Measurements from ENCODE around the gene TMEM141.
A peak's percentile ranks its signal among the peaks of the same experiment; 100 is the strongest.

The TMEM141 gene

DNA sequence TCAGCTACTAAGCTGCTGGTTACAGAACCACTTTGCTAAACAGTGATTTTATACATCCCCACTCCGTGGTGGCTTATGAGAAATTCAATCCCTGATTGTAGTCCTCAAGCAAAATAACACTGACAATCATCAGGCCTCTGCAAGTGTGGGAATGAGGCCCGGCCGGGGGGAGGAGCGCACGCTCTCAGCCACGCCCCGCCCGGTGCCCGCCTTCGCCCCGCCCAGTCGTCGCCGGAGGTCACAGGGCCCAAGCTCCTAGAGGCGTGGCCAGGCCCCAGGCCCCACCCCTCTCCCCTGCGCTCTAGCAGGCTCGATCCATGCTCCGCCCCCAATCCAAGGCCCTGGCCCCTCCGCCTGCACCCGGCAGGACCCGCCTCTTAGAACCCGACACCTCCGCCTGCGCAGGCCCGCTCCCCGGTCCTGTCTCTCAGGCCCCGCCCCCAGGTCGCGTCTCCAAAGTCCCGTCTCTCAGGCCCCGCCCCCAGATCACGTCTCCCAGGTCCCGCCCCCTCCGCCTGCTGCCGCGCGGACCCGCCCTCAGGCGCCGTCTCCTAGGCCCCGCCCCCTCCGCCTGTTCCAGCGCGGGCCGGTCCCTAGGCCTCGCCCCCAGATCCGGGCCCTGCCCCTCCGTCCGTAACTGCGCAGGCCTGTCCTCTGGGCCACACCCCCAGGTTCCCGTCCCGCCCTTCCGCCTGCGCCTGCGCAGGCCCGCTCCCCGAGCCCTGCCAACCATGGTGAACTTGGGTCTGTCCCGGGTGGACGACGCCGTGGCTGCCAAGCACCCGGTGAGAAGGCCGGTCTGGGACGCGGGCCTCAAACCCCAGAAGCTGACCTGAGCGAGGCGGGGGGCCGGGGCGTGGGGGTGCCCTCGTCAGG is at the start of gene TMEM141:
Gene TMEM141, plus strand, starts transcription at position 705 of the 876 bp plus-strand sequence. Its CDS starts 27 bp downstream, at position 732.
- DNase-seq: peak; percentile 91 to 98

DNA sequence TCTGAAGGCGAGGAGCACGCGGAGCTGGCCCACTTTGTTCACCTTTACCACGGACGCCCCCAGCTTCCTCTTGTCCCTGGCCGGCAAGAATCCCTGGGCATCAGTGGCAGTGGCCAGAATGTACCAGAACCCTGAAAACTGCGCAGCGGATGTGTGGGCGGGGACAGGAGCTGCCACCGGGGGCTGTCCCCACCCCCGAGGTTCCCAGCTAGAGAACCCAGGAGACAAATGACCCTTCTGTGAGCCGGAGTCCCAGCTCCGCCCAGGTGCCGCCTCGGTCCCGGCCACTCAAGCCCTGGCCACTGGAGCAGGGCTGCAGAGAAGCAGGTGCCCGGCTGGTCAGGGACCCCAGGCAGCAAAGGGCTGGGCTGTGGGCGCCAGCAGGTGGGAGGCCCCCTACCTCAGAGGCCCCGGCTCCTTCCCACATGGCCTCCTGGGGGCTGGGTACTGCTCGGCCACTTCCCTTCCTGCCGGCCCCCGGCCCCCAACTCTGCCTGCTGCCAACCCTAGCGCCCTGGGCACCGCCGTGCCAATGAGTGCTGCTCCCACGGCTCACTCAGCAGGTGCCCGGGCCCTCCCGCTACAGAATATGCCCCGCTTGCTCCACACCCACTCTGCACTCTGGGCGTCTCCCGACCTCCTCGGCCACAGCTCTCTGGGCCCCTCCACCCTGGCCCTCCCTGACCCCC is 49.1 kb upstream of the TMEM141 start:
- no peak for DNase-seq

DNA sequence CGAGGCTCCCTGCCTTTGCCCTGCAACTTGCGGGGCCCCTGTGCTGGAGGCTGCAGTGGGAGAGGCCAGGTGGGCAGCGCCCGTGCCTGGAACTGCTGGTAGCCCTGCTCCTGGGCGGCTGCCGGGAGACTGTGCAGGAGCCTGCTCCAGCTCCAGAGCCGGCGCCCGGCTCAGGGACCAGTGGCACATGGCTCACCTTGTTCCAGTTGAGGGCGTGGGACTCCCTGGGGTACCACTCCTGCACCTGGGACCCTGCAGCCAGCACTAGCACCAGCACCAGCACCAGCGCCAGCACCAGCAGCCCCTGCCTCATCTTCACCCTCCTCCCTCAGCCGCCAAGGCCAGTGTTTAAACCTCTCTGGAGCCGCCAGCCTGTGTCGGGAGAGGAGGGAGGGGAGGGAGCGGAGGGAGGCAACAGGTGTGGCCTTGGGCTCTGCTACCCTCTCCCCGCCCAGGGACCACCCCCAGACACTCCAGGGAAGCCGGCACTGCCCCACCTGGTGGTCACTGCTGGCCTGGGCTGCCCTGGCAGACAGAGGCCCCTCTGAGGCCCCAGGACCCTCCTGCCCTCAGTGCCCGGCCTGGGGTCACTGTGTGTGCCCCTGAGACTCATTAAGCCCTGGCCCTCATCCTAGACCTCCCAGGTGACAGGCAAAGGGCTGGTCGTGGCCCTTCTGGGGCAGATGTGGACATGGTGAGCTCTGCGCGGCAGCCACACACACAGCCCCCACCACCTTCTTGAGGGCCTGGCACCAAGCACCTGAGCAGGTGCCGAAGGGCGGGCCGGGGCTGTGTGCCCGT is 48.4 kb upstream of the TMEM141 start, which contains the start of gene LCN10:
Gene LCN10, minus strand, starts transcription at position 350 of the 801 bp plus-strand sequence. Its CDS starts 37 bp downstream, at position 313.
- no peak for DNase-seq

DNA sequence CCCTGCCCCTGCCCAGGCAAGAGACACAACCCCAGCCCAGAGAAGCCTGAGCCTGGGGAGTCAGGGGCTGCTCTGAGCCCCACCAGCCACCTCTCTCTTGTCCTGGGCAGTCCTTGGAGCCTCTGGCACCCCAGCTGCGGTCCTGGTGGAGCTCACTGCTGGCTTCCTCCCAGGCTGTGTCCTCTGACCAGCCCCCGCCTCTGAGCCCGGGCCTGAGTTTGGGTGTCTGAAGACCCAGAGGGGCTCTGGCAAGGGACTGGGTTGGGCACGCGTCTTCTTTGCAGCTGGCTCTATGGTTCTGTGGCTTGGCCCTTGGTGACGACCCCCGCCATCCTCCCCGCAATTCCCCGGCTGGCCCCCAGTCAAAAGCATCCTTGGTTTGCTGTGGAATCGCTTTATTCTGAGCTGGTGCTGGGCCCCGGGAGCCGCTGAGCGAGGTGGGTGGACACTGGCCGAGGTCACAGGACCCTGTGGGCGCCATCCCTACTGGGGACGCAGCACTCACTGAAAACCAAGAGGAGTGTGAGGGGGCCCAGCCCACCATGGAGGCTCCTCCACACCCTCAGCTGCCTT is 47.4 kb upstream of the TMEM141 start:
- DNase-seq: no peak

DNA sequence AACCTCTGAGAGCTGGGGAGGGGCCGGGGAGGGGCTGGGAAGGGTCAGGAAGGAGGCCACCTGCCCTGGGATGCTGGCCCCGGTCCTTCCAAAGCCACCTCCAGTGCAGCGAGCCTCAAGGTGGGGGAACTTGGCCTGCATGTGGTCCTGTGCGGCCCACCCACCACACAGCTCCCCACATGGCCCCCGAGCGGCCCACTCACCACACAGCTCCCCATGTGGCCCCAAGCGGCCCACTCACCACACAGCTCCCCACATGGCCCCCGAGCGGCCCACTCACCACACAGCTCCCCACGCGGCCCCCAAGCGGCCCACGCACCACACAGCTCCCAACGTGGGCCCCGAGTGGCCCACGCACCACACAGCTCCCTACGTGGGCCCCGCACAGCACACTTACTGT is 46.4 kb upstream of the TMEM141 start:
- no peak for DNase-seq

DNA sequence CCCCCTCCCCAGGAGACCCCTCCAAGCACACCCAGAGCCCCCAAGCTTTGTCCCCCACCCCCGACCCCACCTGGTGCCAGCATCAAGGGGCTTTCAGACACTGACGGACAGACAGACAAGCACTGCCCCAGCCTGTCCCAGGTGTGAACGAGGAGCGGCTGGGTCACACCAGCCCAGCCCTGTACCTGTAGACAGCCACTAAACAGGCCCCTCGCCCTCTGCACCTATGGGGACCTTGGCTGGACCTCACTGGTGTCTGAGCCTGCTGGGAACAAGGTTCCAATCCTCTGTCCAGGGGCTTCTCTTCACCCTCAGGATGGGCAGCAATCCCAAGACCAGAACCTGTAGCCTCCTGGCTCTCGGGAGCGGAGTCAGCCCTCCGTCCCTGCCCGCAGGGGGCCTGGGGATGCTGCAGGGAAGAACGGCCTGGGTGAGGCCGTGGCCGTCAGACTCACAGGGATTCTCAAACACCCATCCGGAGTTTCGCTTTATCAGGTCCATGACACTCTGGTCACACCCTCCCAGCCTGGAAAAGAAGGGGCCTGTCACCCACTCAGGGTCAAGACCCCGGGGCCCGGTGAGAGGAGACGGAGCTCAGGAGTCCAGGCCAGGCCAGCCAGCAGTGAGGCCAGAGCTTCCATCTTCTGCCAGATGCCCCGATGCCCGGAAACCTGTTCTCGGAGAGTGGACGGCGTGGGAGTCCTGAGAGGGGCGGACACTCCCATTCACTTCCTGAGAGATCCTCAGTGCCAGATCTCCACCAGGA is 45.6 kb upstream of the TMEM141 start:
- no peak for DNase-seq

DNA sequence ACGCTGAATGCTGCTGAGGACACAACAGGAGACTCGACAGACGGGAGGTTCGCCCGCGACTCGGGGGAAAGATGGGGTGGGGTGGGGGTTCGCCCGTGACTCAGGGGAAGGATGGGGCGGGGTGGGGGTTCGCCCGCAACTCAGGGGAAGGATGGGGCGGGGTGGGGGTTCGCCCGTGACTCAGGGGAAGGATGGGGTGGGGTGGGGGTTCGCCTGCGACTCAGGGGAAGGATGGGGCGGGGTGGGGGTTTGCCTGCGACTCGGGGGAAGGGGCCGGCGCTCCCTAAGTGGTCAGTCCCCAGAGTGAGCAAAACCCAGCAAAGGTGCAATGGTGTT is 45.0 kb upstream of the TMEM141 start:
- no peak for DNase-seq

DNA sequence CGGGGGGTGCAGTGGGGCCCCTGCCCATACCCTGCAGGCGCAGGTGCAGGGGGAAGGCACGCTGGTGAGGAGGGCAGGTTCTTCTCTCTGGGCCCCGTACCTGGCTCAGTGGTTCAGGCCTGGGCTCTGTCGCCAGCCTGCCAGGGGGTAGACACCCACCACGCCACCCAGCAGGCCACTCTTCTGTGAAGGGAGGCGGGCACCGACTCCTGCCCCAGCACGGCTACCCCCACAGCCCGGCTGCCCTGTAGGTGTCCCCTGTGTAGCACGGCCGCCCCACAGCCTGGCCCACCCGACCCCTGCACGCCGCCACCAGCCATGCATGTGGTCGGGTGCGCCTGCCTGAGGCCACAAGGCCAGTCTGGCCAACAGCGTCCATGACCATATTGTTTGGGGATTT is 44.5 kb upstream of the TMEM141 start:
- DNase-seq: no peak

DNA sequence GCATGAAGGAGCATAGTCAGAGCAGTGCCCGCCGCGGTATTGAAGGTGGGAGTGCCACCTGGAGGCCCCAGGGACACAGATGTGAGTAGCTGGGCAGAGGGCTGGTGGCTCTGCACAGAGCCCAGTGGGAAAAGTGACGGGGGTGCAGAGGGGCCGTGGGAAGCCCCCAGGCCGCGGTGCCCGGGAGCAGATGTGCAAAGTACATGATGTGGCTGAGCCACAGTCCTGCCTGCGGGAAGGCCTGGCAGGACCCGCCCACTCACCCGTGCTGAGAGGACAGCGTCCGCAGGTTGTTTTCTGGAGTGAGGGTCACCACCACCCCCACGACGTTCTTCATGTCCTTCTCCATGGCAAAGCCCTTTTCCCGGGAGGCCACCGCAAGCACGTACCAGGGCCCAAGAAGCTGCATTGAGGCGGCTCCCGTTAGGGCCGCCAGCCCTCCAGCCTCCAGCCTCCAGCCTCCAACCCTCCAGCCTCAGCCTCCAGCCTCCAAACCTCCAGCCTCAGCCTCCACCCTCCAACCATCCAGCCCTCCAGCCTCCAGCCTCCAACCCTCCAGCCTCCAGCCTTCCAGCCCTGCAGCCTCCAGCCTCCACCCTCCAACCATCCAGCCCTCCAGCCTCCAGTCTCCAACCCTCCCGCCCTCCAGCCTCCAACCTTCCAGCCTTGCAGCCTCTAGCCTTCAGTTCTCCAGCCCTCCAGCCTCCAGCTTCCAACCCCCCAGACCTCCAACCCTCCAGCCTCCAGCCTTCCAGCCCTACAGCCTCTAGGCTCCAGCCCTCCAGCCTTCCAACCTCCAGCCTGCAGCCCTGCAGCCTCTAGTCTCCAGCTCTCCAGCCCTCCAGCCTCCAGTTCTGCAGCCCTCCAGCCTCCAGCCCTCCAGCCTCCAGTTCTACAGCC is 43.7 kb upstream of the TMEM141 start:
- DNase-seq: no peak

DNA sequence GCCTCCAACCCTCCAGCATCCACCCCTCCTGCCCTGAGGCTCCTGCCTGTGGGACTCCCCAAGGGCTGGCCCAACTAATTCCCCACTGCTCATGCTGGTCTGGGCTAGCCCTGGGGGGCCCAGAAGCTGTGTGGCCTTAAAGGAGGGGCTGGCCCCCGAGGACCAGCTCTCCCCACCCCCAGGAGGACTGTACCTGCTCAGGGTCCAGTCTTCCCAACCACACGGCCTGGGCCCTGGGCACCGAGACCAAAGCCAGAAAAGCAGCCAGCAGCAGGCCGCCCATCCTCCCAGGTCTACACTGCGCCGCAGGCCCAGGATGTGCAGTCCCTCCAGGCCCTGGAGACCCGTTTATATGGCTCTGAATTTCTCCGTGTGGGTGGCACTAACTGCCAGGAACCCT is 42.9 kb upstream of the TMEM141 start, which contains the start of gene LCN6:
Gene LCN6, minus strand, starts transcription at position 325 of the 400 bp plus-strand sequence. Its CDS starts 42 bp downstream, at position 283.
- DNase-seq: no peak

DNA sequence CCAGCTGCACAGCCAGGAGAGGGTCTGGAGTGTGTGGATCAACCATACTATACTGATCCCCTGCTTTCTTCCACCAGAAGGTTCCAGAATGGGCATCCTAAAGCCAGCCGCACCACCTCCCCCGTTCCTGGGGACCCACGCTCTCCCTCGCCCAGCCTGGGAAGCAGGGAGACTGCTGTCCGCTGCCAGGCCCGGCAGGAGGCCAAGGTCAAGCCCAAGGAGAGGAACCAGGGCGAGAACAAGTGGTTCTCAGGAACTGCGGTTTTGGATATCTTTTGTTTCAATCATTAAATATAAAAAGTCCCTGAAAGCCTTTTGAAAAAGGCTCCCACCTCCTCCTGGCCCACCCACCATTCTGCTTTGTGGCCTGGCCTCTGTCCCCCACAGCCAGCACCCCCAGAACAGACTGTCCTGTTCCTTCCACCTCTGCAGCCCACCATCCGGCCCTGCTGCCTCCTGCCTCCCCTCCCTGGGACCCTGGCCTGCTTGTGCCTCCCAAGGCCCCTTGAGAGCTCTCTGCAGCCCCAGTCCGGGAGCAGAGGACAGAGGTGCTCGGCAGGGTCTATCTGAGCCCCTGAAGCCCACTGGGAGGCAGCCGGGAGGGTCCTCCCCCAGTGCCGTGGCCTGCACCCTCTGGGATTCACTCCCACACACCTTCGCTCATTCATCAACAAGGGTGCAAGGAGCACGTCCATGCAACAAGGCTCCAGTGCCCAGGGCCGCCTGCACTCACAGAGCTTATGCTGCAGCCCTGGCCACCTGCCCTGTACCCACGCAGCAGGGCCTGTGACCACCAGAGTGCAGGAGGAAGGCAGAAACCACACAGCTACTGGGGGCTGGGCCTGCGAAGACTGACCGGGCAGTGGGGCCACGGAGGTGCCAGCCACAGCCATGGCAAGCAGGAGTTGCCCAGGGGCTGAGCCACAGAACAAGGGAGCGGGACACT is 42.2 kb upstream of the TMEM141 start:
- no peak for DNase-seq

DNA sequence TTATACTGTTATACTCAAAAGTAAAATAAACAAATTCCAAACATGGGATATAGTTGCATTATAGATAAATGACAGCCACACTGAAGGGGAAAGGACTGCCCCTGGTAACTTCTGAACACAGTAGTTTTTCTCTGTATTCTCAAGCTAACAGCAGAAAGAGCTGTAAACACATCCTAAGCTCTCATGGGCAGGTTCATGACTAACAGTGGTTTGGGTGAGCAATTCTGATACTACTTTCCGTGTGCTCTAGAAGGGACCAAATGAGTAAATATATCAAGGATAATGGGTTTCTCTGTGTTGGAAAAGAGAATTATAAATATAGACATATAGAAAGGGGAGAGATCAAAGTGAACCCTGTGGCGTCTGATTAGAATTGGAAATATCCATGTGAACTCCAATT is 40.6 kb upstream of the TMEM141 start:
- DNase-seq: no peak

DNA sequence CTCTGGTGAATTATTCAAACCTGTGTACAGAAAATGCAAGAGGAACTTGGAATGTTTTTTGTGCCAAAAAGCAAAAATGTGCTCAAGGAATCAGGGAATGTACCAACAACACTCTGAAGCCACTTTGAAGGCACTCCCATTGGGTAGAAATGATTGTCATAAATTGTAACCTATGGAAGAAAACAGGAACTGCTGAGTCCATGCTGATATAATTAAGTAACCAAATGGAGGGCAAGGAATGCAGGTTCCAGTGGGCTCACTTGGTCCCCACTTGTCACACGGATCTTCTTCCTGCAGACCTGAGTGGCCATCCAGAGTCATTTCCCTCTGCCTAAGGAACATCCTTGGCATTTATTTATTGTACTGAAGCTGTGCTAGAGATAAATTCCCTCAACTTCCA is 39.9 kb upstream of the TMEM141 start:
- no peak for DNase-seq

DNA sequence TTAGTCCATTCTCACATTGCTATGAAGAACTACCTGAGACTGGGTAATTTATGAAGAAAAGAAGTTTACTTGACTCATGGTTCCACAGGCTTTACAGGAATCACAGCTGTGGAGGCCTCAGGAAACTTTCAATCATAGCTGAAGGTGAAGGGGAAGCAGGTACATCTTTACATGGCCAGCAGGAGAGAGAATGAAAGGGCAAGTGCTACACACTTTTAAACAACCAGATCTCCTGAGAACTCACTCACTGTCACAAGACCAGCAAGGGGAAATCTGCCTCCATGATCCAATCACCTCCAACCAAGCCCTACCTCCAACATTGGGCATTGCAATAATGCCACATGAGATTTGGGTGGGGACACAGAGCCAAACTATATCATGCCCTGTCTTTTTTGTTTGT is 39.3 kb upstream of the TMEM141 start:
- DNase-seq: no peak

DNA sequence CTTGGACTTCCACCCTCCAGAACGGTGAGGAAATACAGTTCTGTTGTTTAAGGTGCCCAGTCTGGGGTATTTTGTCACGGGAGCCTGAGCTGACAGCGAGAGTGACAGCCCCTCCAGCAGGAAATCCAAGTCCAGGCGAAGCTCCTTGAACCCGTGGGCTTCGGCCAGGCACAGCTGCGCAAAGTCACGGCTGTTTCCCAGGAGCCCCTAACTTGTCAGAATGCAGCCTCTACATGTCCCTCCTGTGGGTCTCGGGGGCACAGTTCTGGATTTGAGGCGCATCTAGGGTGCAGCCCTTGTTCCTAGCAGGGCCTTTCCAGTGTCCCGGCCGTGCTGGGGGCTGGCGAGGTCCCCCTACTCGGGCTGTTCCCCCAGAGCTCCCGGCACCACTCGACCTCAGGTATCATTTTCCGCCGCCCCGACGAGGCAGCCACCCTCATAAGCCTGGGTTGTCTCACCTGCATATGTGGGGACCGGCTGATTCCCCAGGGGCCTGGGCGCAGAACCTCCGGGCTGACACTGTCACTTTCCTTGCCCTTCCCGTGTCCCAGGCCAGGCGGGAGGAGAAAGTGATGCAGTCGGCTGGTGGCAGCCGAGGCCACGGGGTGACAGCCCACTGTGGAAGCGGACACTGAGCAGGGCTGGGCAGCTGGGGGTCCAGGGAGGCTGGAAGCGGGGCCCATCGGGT is 37.6 kb upstream of the TMEM141 start:
- no peak for DNase-seq

DNA sequence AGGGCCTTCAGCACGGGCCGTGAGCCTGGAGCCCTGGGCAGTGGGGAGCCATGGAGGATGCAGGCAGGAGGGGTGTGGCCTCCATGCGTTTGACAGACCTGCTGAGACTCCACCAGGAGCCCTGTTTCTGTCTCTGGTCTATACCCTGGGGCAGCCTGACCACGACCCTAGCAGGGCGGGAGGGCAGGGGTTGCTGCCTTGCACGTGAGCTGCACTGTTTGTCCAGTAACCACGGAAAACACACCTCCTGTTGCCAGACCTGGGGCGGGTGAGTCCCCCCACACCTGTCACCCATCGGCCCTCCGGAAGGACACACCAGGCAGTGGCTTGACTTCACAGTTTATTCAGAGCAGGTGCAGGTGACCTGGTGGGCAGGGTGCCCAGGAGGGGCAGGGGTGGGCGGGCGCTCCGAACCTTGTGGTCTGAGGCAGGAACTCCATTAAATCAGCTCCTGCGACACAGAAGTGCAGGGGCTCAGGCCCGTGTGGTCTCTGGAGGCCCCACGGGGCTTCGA is 37.0 kb upstream of the TMEM141 start:
- no peak for DNase-seq

DNA sequence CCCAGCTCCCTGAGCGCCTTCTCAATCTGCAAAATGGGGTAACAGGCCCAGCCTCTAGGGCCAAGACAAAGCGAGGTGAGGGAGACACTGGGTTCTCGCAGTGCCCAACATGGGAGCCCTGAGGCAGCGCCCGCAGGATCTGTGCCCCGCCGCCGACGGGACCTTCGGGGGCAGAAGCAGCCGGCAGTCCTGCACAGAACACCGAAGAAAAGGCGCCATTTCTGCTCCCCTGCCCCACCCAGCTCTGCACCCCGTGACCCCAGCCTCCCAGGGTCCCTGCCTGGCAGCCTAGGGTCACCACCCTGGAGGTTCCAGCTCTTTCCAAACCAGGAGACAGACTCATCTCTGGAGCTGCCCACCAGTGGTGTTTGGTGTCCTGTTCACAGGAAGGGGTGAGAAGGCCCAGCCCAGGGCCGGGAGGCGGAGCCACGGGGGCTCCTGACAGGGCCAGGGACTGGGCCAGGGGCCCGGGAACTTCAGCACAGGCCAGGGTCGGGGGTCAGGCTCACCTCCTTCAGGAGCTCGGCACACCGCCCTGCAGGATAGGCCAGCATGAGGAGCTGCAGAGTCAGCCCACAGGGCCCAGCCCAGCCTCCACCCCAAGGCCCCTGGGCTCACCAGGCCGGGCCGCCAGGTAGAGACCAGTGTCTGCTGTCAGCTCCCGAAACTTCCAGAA is 36.4 kb upstream of the TMEM141 start:
- DNase-seq: no peak

All from NCI-H446 (cell line).